ENCODE results near the gene FRY. TPM values are rescaled to one million over a fixed set of nuclear protein-coding genes. Genes with fewer than 3 reads are reported as not detected.

FRY gene
- total RNA-seq, 1 donor from 2014 or later, result 16.2 TPM

DNA sequence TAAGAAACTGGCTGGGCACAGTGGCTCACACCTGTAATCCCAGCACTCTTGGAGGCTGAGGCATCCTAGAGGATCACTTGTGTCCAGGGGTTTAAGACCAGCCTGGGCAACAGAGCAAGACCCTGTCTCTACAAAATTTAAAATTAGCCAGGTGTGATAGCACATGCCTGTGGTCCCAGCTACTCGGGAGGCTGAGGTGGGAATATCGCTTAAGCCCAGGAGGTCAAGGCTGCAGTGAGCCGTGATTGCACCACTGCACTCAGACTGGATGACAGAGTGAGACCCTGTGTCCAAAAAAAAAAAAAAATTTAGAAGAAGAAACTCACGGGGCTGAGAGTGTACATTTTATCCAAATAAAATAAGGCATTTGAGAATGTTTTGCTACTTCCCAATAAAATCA lies 224.7 kb downstream of the FRY start:
- no peak for DNase-seq (ENCODE audit: low read depth)

DNA sequence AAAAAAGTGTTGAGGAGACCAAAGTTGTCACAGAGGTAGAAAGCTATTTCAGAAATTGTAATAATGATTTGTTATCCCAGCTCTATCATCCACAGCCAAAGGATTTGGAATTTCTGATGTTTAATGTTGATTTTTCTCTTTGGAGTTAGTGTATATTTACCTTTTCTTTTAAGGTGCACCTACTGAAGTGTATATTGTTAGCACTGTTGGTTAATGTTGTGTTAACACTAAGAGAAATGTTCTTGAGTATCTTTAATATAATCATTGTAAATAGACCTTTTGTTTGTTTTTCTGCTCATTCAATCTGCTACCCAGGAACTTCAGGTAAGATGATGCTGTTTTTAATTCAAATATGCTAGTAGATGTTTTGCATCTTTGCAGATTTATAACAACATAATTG lies 226.1 kb downstream of the FRY start:
- DNase-seq (ENCODE audit: low read depth), result no peak

DNA sequence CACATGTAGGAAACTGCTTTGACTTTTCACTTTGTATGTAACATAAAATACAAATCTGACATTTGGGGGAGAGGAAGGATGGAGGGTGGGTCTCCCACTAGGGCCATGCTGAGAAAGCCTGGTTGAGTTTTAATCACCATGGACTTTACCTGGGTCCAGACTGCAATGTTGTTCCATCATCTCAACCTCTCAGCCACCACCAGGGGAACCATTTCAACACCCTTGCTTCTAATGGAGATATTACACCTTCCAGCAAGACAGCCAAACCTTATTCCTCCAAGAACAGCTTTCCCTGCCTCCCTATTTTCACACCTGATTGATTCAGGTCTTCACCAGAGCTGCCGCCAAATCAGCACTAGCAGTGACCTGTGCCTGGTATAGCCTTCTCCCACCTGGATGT lies 227.5 kb downstream of the FRY start:
- no peak for DNase-seq (ENCODE audit: low read depth)

DNA sequence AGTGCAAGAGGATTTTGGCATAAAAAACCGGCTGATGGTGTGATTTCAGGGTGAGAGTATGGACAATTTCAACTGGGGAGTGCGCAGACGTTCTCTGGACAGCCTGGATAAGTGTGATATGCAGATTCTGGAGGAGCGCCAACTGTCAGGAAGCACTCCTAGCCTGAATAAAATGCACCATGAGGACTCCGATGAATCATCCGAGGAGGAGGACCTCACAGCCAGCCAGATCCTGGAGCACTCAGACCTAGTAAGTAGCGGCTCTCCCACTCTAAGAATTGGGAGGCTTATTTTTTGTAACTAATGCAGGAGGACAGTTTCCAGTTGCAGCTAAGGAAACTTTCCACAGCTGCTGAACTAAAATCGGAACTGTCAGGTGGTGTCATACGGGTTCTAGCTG lies 230.0 kb downstream of the FRY start:
- DNase-seq (ENCODE audit: low read depth), result peak; percentile 33

DNA sequence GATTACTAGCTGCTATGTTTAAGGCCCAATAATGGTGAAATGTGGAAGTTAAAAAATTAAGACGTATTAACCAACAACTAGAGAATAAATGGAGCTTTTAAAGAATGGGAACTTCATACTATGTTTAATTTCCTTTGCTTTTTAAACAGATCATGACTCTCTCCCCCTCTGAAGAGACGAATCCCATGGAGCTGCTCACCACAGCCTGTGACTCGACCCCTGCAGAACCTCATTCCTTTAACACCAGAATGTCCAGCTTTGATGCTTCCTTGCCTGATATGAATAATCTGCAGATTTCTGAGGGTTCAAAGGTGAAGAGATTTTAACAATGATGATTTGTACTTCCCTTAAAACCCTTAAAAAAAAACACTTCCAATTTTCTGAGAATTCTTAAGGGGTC lies 230.6 kb downstream of the FRY start:
- no peak for DNase-seq (ENCODE audit: low read depth)

DNA sequence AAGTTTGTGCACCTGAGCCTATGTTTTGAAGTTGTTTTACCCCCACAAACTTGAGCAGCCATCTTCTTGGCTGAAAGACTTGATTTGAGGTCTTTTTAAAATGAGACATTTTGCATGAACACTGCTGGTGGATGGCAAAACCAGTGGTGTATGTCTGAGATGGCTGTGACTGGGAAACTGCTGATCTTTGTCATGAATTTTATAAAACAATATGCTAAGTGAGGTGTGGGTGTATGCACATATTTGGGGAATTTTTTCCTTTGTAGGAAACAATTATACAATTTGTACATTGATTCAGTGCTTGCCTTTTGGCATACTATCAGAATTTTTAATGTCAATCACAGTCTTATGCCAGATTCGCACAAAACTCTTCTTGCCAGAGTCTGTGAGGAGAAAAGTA lies 231.0 kb downstream of the FRY start:
- DNase-seq (ENCODE audit: low read depth), result no peak

DNA sequence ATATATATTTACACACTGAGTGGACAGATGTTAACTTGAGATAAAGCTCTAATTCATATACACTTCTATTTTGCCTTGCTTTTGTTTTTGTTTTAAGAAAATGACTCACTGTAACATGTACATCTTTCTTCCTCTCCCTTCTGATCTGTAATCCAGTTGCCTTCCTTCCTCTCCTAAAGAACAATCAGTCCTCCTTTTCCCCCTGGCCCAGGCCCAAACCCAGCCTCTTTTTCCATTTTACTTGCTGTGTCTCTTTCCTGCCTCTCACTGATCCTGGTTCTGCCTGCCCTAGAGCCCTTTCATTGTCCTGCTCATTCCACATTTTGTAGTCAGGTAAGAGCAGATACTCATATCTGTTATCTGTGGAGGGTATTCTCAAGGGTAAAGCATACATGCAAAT lies 232.8 kb downstream of the FRY start:
- DNase-seq (ENCODE audit: low read depth), result no peak

DNA sequence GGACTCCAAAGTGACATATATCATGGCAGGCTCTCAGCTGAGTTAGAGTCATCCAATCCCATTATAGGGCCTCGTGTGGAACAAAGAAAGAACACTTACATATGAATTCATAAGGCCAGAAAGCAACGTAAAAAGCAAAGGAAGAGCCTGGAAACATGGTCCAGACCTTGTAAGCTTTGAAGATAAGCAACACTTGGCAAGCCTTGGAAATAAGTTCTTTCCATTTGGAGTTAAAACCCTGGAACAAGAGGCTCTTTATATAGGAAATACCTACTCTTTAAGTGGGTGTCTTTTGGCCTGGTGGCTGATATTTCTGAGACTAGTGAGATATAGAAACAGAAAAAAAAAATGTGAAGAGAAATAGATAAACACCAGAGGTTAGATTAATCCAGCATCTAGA lies 234.2 kb downstream of the FRY start:
- no peak for DNase-seq (ENCODE audit: low read depth)

DNA sequence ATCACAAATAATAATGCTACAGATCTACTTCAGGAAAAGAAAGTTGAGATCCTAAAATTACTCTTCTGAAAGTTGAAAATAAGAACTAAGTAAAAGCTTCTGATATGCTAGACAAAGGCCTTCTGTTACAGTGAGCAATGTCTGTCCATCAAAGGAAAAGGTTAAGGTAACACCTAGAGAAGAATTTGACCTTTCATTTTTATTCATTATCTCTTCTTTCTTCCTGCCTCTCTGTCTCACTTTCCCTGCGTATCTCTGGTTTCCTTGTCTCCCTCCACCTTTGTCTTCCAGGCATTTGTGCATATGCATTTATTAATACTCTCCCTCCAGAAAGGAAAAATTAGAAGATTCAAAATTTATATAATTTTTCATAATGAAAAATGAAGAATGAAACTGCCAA lies 234.6 kb downstream of the FRY start:
- DNase-seq (ENCODE audit: low read depth), result no peak

DNA sequence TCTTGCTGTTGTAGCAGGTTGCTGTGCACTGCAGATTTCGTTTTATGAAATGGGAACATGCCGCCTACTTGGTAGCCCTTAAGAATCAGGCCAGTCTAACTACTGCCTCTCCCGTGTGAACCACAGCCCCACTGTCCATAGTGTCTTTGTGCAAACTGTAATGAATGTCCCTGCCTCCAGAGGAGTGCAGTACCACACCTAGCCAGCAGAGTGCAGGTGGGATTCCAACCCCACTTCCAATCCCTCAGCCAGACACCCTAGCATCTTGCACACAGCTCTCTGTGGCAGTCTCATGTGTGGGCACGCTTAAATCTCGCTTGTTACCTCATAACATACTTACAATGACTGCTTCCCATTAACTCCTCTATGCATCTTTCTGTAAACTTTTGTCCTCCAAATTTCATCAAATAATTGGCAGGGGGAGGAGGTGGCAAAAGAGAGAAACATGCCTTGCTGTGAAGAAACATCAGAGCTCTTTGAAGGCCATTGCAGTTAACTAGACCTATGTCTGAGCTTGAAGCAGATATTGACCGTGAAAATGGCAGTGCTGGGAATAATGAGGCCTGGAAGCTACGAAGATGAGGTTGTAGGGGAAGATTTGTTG lies 236.4 kb downstream of the FRY start:
- DNase-seq (ENCODE audit: low read depth), result no peak

DNA sequence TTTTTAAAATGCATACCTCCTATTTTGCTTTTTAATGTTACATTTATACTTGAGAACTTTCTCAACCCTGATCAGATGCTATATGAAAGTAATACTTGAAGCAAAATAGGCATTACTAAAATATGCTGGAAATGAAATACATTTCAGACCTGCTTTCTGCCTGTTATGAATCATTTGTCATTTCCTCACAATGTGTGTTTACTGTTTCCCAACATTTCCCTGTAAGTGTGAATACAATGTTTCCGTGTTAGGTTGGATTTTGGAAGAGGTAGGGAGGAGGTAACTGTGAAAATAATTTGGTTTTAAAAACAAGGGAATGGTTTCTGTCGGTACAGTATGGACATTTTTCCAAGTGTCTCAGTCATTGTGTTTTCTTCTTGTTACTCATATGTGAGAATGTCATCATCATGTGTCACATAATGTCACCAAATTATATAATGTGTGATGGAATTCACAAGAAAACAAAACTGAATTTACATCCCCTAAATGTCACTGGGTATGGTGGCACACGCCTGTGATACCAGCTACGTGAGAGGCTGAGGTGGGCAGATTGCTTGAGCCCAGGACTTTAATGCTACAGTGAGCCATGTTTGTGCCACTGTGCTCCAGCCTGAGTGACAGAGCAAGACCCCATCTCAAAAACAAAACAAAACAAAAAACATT lies 240.6 kb downstream of the FRY start:
- DNase-seq (ENCODE audit: low read depth), result no peak

DNA sequence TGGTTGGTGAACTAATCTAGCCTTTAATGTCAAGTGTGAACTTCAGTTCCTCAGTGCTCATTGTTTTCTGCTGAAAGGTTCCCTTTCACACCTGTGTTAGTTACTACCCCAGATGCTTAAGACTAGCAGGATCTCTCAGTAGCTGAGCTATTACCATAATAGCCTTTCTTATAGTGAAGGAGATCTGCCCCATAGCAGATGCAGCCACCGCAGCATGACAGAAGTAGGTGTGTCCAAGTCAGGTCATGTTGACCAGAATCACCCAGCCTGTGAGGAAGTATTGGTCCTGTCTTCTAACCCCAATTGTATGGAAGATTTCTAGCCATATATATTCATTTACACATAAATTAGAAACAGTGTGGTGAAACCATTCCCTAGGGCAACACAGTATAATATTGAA lies 246.3 kb downstream of the FRY start:
- peak; percentile 38 for DNase-seq (ENCODE audit: low read depth)

DNA sequence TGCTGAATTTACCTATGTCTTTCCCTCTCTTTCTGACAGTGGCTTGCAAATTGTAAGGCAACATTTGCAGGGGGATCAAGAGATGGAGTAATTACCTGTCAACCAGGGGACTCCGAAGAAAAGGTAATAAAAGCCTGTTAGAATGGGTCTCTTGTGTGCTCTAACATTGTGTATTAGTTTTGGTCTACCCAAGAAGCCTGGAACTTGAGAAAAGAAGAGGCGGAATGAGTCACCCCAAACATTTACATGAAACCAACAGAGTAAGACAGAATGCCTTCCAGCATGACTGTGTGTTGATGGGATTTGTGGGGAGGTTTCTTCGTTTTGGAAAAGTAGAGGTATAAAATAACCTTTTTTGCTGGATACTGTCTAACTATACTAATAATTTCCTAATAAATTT lies 246.9 kb downstream of the FRY start:
- peak; percentile 89 for DNase-seq (ENCODE audit: low read depth)

DNA sequence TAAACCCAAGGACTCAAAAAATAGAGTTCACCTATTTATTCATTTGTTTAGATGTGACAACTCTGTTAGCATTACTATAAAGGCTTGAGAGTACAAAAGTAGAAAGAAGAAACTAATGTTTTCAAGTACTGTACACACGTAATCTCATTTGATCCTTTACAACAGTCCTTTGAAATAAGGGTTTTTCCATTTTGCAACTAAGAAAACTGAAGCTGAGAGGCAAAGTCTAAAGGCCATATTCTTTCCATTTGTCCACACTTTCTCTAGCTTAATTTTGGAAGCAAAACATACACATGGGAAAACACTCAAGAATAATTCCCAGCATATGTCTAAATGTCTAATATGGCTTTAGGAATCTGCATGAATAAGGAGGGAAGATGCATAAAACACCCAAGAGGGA lies 249.5 kb downstream of the FRY start:
- no peak for DNase-seq (ENCODE audit: low read depth)

DNA sequence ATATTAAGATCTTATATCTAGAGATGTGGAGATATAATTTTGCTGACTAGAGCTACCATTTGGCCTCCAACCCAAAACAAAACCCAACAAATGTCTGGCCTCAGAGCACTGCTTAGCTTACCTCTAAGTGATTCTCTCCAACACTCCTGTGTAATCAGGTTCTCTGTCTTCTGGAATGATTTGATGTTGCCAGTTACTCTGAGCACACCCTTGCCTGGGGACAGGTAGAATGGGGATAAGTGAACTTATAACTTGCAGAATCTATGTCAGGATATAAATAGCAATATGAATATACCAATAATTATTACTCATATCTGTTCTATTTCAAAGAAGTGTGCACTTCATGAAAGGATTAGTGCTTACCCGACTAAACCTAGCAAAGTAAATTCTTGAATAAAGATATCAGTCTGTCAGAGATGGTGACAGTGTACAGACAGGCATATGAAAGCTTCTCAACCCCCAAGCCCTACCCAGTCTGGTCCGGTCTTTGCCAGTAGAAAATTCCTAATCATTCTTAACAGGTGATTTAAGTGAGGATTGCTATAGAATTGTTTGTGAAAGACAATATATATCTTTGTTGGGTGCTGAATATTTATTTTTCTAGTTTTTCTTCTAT lies 250.6 kb downstream of the FRY start:
- no peak for DNase-seq (ENCODE audit: low read depth)

DNA sequence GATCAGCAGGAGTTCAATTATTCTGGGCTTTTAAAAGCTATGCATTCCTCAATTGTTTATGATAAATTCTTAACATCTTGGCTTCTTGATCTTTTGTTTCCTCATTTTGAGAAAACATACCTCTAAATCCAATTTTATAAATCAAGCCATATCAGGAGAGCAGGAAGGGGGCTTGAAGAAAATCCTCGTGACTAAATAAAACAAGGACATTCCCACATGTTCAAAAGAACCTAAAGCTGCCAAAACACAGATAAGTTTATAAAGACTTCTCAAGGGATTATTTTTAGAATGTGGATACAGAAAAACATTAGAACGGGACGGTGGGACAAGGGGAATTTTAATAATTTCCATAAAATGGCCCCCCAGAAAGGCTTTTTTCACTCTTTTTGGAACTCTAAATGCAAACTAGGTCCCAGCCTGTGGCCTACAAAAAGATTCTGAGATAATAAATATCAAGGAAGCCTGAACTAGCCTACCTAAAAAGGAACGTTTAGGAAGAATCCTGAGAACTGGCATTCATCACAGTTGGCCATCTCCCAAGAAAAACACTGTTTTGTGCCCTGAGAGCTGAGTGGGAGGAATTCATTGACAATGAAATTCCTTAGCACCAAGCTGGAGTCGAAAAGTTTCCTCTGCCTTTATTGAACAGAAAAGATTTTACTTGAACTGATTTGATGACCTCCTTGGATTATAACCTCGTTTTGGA lies 253.5 kb downstream of the FRY start:
- peak; percentile 95 for DNase-seq (ENCODE audit: low read depth)

DNA sequence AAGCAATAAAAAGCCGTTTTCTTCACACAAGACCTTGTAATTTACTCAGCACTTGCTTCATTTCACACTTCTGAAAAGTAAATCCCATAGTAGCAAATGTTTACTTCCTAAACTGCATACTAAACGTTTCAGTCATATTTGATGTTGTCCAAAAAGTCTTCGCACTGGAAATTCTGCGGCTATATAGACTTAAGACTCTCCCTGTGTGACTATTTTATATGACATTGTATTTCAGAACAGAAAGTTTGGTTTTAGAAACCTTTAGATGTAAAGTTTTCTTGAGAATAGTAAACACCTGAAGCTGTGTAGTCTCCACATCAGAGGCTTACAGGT lies 254.0 kb downstream of the FRY start:
- no peak for DNase-seq (ENCODE audit: low read depth)

DNA sequence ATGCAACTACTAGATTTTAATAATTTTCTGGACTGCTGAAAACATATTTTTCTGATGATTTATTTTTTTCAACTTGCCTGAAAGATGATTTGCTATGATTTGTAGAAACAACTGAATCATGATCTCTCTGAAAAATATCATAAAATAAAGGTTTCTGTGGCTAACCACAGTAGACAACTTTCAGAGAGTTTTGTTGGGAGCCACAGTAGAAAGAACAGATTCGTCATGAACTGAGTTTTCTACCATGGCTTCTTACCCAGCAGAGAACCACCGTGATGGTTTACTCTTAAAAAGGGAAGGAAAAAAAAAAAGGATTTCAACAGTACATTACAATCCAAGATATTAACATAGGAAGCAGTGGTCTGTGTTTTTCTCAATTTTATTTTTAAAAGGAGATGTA lies 265.6 kb downstream of the FRY start:
- DNase-seq (ENCODE audit: low read depth), result no peak

DNA sequence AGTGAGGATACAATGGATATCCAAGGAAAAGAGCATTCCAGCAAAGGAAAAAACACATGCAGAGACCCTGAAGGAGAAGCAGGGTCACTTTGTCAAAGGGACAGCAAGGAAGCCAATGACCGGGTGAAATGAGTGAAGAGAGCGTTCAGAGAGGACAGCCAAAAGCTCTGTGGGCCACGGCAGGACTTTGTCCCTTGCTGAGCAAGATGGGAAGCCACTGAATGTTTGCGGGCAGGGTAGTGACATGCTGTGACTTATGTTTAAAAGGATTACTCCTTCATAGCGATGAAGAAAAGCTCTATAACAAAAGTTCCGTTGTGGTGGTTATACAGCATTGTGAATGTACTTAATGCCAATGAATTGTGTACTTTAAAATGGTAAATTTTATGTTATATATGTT lies 267.1 kb downstream of the FRY start:
- no peak for DNase-seq (ENCODE audit: low read depth)

DNA sequence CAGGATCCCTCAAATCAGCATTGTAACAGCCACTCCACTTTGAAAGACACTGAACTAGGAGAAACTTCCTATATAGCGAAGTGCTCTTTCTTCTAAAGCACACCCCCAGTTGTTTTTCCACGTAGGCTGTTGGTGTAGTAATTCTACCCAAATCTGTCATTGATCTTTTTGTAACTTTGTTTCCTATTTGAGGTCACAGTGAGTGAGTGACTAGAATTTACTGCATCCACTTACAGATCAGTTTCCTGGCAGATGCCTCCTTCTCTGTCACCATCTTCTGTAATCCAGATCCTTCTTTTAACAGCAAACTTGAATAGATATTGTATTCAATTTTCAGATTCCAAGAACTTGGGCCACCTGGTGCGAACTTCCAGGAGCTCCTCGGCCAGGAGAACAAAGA lies 268.3 kb downstream of the FRY start:
- DNase-seq (ENCODE audit: low read depth), result no peak

DNA sequence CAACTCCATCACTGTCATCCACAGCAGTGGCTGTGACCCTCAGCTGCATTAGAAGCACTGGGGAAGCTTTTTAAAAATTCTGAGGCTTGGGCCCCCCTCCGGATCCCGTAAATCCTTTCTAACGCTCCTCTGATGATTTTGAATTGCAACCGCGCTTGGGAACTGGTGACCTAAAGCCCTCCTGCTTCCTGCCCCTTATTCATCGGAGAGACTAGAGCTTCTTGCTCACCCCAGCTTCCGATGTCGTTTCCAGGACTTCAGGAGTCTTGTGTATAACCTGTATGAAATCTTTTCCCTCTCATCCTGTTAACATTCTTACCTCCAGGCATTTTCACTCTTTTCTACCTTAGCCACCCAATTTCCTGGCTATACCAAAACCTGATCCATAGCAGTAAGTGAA lies 268.8 kb downstream of the FRY start:
- DNase-seq (ENCODE audit: low read depth), result no peak

DNA sequence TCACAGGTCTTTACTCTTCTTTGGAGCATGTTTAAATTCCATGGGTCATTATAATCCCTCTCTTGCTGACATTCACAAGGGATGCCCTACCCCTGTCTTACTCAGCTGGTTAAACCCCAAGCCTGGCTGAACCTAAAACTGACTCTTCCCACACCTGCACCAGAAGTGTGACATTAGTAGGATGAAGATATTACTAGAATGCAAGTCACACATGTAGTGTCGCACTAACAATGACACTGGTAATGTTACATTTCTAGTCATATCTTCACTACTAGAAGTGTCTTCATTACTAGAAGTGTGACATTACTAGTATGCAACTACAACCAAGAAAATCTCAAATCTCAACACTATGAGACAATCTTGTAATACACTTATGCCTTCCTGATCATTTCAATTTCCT lies 269.3 kb downstream of the FRY start:
- no peak for DNase-seq (ENCODE audit: low read depth)

DNA sequence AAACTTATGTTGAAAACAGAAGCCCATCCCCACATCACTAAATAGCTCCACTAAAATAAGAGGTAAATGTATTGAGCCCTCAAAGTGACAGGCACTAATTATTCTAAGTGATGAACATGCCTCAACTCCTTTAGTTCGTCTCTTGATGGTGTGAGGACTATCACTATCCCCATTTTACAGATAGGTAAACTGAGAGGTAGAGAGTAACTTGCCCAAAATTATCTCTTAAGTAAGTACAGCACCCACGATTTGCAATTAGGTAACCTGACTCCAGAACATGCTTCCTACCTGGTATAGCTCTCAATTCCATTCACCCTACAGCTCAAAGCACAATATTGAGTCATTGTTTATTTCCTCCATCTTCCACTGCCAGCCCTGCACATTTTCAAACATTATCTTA lies 270.9 kb downstream of the FRY start:
- no peak for DNase-seq (ENCODE audit: low read depth)

All from renal cortical epithelial cell (primary cell).